GM18499 (cell line): Measurements from ENCODE around the gene UNC79.
"Not testable (repeated sequence)": the region's sequence is repeated elsewhere in the genome, so short reads cannot be mapped to it uniquely, and the experiment has no call there.

ENCODE experiments used
- ATAC-seq: cut with Tn5 transposase; IDR thresholded peaks from one replicate; pipeline ENCODE4 v1.9.1; 2021; ENCODE audit warnings: moderate number of reproducible peaks; ENCODE audit not compliant: insufficient read depth, unreplicated experiment

Gene UNC79

GRCh38 chr14:93490001-93490400 lies 59.3 kb downstream of the UNC79 start:
- ATAC-seq, result no peak

DNA sequence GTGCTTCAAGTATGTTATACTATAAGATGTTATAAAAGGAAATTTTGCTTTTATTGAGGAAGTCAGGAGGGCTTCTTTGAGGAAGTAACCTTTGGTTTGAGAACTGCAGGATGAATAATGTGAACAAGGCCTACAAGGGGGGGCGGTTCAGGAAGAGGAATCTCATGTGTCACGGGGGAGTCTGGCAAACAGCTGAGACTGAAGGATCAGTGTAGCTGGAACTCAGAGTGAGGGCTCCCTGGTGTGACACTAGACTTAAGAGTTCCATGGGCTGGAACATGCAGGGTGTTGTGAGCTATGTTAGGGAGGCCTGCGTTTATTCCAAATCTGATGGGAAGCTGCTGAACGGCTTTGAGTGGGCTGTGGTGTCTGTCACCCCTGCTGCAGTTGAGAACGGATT lies 62.3 kb downstream of the UNC79 start:
- ATAC-seq, result no peak

- not testable (repeated sequence) for ATAC-seq
Measured at GRCh38 chr14:93493622-93494021, 62.9 kb downstream of the UNC79 start.

GRCh38 chr14:93496856-93497741 lies 66.4 kb downstream of the UNC79 start:
- ATAC-seq, result no peak

DNA sequence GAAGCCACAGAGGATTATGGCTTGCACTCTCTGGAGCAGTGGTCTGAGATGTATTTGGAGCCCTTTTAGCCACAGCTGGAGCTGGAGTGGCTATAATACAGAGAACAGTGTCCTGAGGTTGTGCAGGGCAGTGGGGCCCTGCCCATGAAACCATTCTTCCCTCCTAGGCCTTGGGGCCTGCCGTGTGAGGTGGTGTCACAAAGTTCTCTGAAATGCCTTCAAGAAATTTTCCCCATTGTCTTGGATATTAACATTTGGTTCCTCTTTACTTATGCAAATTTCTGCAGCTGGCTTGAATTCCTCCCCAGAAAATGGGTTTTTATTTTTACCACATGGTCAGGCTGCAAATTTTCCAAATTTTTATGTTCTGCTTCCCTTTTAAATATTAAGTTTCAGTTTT lies 79.3 kb downstream of the UNC79 start:
- no peak for ATAC-seq

DNA sequence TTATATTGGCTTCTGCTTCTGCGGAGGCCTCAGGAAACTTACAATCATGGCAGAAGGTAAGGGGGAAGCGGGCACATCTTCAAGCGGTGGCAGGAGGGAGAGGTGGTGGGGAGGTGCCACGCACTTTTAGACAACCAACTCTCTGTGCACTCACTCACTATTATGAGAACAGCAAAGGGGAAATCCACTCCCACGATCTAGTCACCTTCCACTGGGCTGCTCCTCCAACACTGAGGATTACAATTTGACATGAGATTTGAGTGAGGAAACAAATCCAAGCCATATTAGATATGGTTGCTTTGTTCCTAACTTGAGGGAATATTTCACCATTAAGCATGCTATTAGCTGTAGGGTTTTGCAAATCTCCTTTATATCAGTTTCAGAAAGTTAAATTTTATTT lies 80.3 kb downstream of the UNC79 start:
- no peak for ATAC-seq

GRCh38 chr14:93520053-93520607 lies 89.4 kb downstream of the UNC79 start:
- ATAC-seq, result no peak

GRCh38 chr14:93522221-93522620 lies 91.5 kb downstream of the UNC79 start:
- ATAC-seq, result no peak

- ATAC-seq, result not testable (repeated sequence)
Measured at GRCh38 chr14:93525216-93525615, 94.5 kb downstream of the UNC79 start.

GRCh38 chr14:93525696-93526451 lies 95.1 kb downstream of the UNC79 start:
- no peak for ATAC-seq

DNA sequence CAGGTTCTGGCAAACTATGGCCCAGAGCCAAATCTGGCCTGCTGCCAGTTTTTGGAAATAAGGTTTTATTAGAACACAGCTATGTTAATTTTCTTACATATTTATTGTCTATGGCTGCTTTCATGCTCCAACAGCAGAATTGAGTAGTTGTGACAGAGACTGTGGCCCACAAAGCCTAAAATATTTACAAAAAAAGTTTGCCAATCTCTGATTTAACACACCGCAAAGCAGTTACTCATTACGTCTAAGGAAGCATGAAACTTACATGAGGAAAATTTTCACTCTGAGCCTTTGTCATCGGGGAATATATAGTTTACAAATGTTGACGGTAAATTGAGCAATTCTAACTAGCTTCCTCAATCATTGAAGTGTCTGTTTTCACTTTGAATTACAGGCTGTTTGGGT lies 96.5 kb downstream of the UNC79 start:
- no peak for ATAC-seq

DNA sequence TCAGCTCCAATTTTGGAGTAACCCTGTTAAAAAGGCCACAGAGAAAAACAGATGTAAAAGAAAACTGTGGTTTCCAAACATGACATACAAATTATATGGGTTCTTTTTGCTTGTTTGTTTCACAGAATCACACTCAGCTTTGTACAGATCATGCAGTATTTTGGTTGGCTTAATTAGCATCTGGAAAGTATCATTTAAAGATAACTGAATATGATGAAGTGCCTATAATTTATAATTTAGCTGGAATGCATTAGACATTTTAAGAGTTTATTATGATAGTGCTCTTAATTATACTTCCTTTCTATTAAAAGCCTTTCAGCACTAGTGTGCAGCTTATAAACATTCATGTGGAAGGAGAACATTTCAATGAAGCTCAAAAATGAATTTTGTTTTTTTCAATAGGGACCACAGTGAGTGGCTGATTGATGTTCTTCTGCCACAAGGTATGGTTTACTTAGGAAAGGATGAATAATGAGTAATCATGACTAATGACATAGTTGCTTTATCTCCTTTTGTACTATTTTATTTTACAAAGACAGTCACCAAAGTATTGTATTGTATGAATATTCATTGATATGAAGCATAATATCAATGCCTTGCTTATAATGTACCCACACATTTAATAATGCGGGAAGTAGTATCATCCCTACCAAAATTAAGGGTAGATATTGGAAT lies 98.3 kb downstream of the UNC79 start:
- no peak for ATAC-seq

DNA sequence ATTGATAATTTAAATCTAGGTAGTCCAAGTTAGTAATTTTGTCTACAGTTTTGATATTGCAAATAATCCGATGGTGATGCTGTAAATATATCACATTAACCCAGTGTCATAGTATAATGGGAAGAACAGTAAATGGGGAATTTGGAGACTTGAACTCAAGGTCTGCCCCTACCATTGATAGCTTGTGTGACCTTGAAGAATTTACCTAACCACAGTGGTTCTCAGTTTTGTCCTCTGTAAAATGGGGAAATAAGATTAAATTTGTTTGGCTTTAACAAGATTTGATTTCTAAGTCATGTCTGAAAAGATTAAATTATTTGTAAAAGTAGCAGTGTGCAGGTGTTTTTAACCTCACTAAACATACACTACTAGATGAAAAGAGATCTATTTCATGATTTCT lies 100.9 kb downstream of the UNC79 start:
- ATAC-seq, result no peak

DNA sequence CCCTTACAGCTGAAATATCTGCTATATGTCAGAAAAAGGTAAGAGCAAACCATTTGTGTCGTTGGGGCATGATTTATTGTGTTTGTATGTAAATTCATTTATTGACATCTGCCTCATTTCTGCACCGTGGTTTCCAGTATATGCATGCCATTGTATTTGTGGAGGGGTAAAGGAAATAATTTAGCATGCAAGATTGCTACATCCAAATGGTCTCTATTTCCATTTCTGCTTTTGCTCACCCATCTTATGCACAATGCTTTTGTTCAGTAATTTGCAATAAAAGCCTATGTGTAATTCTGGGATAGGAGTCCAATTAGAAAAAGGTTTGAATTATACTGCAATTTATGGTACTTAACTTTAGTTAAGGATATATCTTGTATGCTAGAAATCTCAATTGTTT lies 101.8 kb downstream of the UNC79 start:
- no peak for ATAC-seq

DNA sequence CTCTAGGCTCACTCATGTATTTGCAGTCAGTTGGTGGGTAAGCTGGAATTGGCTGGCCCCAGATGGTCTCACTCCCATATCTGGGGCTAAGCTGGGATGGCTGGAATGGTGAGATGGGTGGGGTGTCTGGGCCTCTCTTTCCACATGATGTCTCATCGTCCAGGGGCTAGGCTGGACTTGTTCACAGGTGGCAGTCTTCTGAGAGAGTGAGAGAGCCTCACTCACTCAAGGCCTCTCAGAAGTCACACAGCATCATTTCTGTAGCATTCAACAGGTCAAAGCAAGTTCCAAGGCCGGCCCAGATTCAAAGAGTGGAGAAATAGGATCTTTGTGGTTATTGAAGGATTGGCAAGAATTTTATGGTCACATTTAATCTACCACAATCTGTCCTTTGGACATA lies 102.7 kb downstream of the UNC79 start:
- no peak for ATAC-seq

GRCh38 chr14:93533842-93534241 lies 103.1 kb downstream of the UNC79 start:
- ATAC-seq, result no peak

- no peak for ATAC-seq
Measured at GRCh38 chr14:93535537-93535936, 104.8 kb downstream of the UNC79 start.

GRCh38 chr14:93536945-93537344 lies 106.2 kb downstream of the UNC79 start:
- ATAC-seq, result no peak

- ATAC-seq, result no peak
Measured at GRCh38 chr14:93537951-93538350, 107.2 kb downstream of the UNC79 start.

GRCh38 chr14:93538413-93538812 lies 107.7 kb downstream of the UNC79 start:
- ATAC-seq, result no peak

GRCh38 chr14:93540235-93540634 lies 109.5 kb downstream of the UNC79 start:
- ATAC-seq, result no peak
